Epithelial cell of esophagus (primary cell): ENCODE data around the gene RPS18.
A peak's percentile ranks its signal among the peaks of the same experiment; 100 is the strongest.

ENCODE experiments used
- DNase-seq: peaks from one replicate; pipeline ENCODE4 v3.0.0; 2010; ENCODE audit warnings: low read depth
- H3K4me3 ChIP-seq: 2 replicates; pipeline ENCODE4 v1.5.1; 2011; ENCODE audit warnings: mild to moderate bottlenecking, low read length, control low read depth
- CTCF ChIP-seq: IDR thresholded peaks from 2 replicates; pipeline ENCODE4 v1.5.1; 2011; ENCODE audit warnings: low read depth, mild to moderate bottlenecking, low read length, control low read depth, inconsistent platforms; ENCODE audit not compliant: insufficient read depth; ENCODE audit errors: missing control alignments

The RPS18 gene

GRCh38 chr6:33286946-33287914 is 15.4 kb downstream of the RPS18 start:
- no peak for DNase-seq
- TF ChIP-seq CTCF: no peak
- no peak overlapping the region for H3K4me3 ChIP-seq

DNA sequence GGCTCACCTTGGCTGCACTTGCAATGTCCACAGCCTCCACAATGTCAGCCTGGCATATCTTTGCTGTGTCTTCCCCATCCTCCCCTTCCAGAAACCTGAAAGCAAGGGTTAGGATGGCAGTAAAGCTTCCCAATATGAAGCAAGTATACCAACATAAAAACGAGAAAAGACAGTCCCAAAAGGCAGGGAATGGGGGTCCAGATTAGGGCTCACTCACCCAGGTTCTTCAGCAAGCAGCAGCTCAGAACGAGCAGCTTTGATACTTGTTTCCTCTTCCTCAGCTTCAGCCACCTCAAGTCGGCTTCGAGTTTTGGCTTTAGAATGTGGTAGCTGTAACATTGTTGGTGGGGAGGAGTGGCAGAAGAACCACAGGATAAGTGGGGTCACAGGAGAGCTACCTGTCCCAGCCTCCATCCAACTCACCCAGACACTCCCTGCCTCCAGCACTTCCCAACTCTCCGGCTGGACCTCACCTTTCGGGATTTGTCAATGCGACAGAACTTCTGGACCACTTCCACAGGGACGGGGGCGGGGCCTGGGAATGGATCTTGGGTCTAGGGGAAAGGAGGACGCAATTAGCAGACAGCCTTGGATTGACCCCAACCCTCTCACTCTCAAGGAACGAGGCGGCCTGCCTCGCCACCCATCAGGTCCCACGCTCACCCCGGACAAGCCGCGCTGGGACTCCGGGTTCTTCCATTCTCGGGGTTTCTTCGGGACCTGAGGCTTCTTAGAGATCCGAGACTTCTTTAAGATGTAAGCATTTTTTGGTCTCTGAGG is 16.5 kb downstream of the RPS18 start:
- no peak for DNase-seq
- TF ChIP-seq CTCF: no peak
- H3K4me3 ChIP-seq: peak overlapping the region; percentile 97

DNA sequence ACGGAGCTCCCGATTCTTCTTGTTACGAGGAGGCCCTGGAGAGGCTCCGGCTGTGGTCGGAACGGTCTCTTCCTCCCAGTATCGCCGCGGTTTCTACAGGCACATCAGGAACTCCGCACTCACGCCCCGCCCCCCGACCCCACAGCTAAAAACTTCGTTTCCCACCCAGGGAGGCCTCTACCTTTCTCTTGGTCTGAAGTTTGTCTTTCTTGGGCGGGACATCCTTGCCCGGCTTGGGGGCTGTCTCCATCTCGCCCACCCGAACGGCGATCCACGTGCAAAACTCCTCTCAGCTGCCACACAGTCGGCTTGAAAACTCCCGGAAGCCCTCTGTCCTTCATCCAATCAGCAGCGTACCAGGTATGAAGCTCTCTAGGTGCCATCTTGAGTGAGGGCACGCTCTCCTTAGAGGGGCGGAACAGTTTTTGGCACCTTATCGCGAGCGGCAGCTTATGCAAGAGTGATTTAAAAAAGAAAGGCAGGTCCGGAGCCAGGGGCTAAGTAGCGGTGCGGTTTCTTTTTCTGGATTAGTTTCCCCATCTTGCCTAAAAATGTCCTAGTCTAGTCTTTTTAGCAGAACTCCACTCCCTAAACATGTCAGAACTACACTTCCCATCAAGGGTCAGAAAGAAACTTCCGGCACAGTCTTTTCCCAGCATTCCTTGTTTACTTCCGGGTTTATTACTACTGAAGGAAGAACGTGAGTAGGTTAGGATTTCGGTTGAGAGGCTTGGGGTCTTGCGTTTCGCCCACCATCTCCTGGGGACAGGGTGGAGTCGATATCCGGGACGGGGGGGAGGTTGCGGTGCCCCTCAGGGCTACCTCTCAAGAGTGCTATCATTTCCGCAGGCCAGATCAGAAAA is 17.3 kb downstream of the RPS18 start, which contains the start of the genes PFDN6 and WDR46:
TSS of gene PFDN6 (plus strand) at position 681 of the 863 bp plus-strand sequence. CDS start 256 bp downstream, outside the sequence.
TSS of gene WDR46 (minus strand) at position 319 of the 863 bp plus-strand sequence. CDS start at position 250, 69 bp downstream.
- no peak for TF ChIP-seq CTCF
- peak; percentile 91 for DNase-seq

GRCh38 chr6:33289784-33290315 is 18.0 kb downstream of the RPS18 start:
- DNase-seq: no peak
- peak overlapping the region; percentile 97 for H3K4me3 ChIP-seq
- no peak for TF ChIP-seq CTCF

More for the DNA sequence above, 17.3 kb downstream of the RPS18 start, which contains the start of the genes PFDN6 and WDR46:
- peak within 1 kb of the TSS; percentile 97 for H3K4me3 ChIP-seq

- no peak for TF ChIP-seq CTCF
- H3K4me3 ChIP-seq: peak overlapping the region; percentile 97
- no peak for DNase-seq
These were observed 18.6 kb downstream of the RPS18 start for GRCh38 chr6:33290459-33290858.
